HepG2 (cell line): ENCODE results near the gene MKS1.

ENCODE experiments used
- CEBPB ChIP-seq: IDR thresholded peaks from 2 replicates; pipeline ENCODE4 v1.6.1; 2011; ENCODE audit warnings: low read depth, low read length, improper control_type of control experiment, borderline replicate concordance
- FOSL1 ChIP-seq: sonication (generic); formaldehyde crosslinking; IDR thresholded peaks from 2 replicates; pipeline ENCODE4 v1.9.0; 2021; ENCODE audit warnings: missing genetic modification reagents, borderline replicate concordance
- ZBTB1 ChIP-seq: sonication (generic); formaldehyde crosslinking; IDR thresholded peaks from 2 replicates; pipeline ENCODE4 v1.4.0; 2020; ENCODE audit warnings: missing genetic modification reagents, borderline replicate concordance
- ZNF510 ChIP-seq: sonication (generic); formaldehyde crosslinking; IDR thresholded peaks from 2 replicates; pipeline ENCODE4 v1.4.0; 2020; ENCODE audit warnings: low read depth, mild to moderate bottlenecking, missing genetic modification reagents

DNA sequence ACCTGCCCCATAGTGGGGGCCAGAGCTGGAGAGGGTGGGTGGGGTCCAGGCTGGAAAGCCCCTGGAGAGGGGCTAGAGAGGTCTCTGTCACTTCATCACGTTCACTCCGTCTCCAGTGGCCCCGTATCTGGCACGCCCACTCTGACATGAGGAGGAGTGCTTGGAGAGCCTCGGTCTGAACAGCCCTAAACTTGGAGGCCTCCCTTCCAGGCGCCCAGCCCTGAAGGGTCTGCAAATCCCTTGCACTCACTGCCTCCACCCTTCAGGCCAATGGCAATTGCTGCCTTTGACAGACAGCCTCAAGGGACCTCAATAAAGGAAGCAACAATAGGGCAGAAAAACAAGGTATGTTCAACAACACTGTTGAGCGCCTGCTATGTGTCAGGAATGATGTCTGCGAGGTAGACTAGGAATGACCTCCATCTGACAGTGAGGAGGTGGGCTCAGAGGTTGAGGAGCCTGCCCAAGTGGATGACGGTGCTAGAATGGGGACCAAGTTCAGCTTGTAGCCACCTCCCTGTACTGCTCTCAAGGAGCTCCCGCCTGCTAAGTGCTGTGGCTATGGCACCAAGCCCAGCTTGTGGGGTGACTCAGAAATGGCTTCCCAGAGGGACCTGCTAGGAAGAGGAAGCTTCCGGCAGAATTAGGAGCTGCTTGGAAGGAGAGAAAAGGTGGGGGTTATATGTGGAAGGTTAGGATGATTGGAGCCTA lies 29.5 kb downstream of the MKS1 start:
- TF ChIP-seq ZBTB1 (CRISPR knock-in tag) (no peak), ZNF510 (no peak), FOSL1 (CRISPR knock-in tag) (no peak), CEBPB (no peak)
